Neutrophil (primary cell): ENCODE results near the gene CCDC158.
A peak's percentile ranks its signal among the peaks of the same experiment; 100 is the strongest.

Source experiments
- H3K27ac ChIP-seq: fragments of 200-600 bp; sonication (generic); 2 replicates; pipeline ENCODE4 v1.5.1; 2016; ENCODE audit warnings: mild to moderate bottlenecking, moderate library complexity
- H3K27me3 ChIP-seq: fragments of 200-600 bp; sonication (generic); 2 replicates; pipeline ENCODE4 v1.6.0; 2016; ENCODE audit warnings: mild to moderate bottlenecking
- H3K36me3 ChIP-seq: fragments of 200-600 bp; sonication (generic); 2 replicates; pipeline ENCODE4 v1.5.1; 2017
- H3K4me1 ChIP-seq, 2 experiments: fragments of 200-600 bp in 1 of 2; sonication (generic) in 1 of 2; 1 replicate in 1 of 2; 2 replicates in 1 of 2; pipeline versions ENCODE4 v1.5.1 to v1.6.1; 2013 to 2016; ENCODE audit warnings: low read depth in 1 of 2, low read length in 1 of 2, mild to moderate bottlenecking in 1 of 2, moderate library complexity in 1 of 2; ENCODE audit not compliant: control insufficient read depth in 1 of 2, insufficient read depth in 1 of 2
- H3K4me3 ChIP-seq, 2 experiments: fragments of 200-600 bp in 1 of 2; sonication (generic) in 1 of 2; 1 replicate in 1 of 2; 2 replicates in 1 of 2; pipeline ENCODE4 v1.5.1; 2013 to 2016; ENCODE audit warnings: low read depth in 1 of 2, low read length in 1 of 2, mild to moderate bottlenecking in 1 of 2, moderate library complexity in 1 of 2
- H3K9me3 ChIP-seq: fragments of 200-600 bp; sonication (generic); 2 replicates; pipeline ENCODE4 v1.5.1; 2016
- CTCF ChIP-seq: fragments of 200-600 bp; sonication (generic); IDR thresholded peaks from 2 replicates; pipeline ENCODE4 v1.5.1; 2016; ENCODE audit warnings: antibody characterized with exemption

The CCDC158 gene

GRCh38 chr4:76334885-76335284, 86.1 kb downstream of the CCDC158 start:
- no peaks in the 10 kb centered on the region for H3K27me3 ChIP-seq
- H3K27ac ChIP-seq, result no peak overlapping the region
- no peak overlapping the region for H3K4me3 ChIP-seq
- H3K9me3 ChIP-seq, result no peaks in the 10 kb centered on the region
- H3K4me1 ChIP-seq, result no peaks in the 10 kb centered on the region
- no peaks in the 10 kb centered on the region for H3K36me3 ChIP-seq
- TF ChIP-seq CTCF, result no peak

DNA sequence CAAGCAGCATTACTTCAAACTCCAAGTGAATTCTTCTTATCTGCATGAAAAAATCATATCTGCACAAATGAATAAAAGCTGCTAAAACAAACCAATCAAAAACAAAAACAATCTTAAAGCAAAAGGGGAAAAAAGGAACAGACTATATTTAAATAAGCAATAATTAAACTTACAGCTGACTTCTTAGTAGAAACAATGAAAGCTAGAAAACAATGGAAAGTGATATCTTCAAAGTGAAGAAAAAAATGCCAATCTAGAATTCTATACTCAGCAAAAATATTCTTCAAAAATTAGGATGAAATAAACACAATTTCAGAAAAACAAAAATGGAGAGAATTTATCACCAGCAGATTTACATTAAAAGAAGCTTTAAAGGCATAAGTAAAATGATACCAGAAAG, 94.4 kb downstream of the CCDC158 start:
- H3K27ac ChIP-seq, result no peak overlapping the region
- peaks cover 35 to 41% of the 10 kb centered on the region in 2 experiments for H3K4me1 ChIP-seq
- no peak overlapping the region for H3K4me3 ChIP-seq
- H3K27me3 ChIP-seq, result no peaks in the 10 kb centered on the region
- peaks cover 10% of the 10 kb centered on the region for H3K9me3 ChIP-seq
- no peak for TF ChIP-seq CTCF
- H3K36me3 ChIP-seq, result no peaks in the 10 kb centered on the region

DNA sequence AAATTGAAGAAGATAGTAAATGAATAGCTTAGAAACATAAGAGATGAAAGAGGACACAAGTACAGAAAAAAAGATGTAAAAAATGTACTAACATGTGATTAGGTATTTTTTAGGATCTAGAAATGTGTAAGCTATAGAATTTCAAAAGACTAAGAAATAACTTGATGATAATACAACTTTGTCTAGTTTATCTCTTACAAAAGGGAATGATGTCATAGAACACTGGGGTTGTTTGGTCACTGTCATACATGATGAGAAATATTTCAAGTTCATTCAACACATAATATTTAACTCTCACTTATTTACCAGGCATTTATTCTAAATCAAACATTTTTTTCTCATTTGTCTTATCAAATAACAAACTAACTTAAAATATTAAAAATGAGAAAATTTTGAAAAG, 95.9 kb downstream of the CCDC158 start:
- no peak overlapping the region for H3K4me3 ChIP-seq
- TF ChIP-seq CTCF, result no peak
- no peaks in the 10 kb centered on the region for H3K36me3 ChIP-seq
- H3K9me3 ChIP-seq, result peaks cover 10% of the 10 kb centered on the region
- no peaks in the 10 kb centered on the region for H3K27me3 ChIP-seq
- H3K27ac ChIP-seq, result peak overlapping the region; percentile 74
- H3K4me1 ChIP-seq, result peaks cover 35 to 46% of the 10 kb centered on the region in 2 experiments

DNA sequence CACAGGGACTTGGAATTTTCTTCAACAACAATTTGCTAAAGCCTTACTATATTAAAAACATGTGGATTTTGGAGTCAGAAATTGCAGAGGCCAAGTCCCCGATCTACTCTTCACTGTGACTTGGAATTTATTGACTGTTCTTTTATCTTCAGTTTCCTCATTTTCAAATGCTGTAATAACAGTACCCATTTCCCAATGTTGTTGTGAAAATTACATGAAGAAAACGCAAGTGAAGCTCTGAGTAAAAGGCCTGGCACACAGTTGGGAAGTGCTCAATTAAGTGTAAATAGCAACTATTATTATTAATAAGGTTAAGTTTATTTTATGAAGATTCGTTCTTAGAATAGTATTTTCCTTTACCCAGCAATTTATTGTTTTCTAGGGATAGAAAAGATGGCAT, 98.7 kb downstream of the CCDC158 start:
- Histone ChIP-seq H3K9me3 (peaks cover 10% of the 10 kb centered on the region), H3K27ac (peak overlapping the region; percentile 75), H3K4me1 (peaks cover 35 to 46% of the 10 kb centered on the region in 2 experiments), H3K27me3 (no peaks in the 10 kb centered on the region), H3K4me3 (no peak overlapping the region), H3K36me3 (no peaks in the 10 kb centered on the region)
- no peak for TF ChIP-seq CTCF

DNA sequence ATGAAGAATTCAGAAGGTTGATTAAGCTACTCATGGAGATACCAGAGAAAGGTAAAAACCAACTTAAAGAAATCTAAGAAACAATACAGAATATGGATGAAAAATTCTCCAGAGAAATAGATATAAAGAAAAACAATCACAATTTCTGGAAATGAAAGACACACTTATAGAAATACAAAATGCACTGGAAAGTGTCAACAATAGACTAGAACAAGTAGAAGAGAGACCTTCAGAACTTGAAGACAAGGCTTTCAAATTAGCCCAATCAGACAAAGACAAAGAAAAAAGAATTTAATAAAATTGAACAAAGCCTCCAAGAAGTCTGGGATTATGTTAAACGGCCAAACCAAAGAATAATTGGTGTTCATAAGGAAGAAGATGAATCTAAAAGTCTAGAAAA, 104.8 kb downstream of the CCDC158 start:
- H3K4me1 ChIP-seq, result peaks cover 10 to 13% of the 10 kb centered on the region in 2 experiments
- no peak overlapping the region for H3K27ac ChIP-seq
- no peaks in the 10 kb centered on the region for H3K9me3 ChIP-seq
- H3K36me3 ChIP-seq, result no peaks in the 10 kb centered on the region
- no peaks in the 10 kb centered on the region for H3K27me3 ChIP-seq
- TF ChIP-seq CTCF, result no peak
- H3K4me3 ChIP-seq, result no peak overlapping the region
